KMS-11 (cell line): ENCODE measurements around the gene MTTP.

ENCODE experiments used
- H2AFZ ChIP-seq: fragments of 200-600 bp; sonication (generic); 2 replicates; pipeline ENCODE4 v1.6.1; 2016; ENCODE audit warnings: antibody characterized with exemption, mixed run types, low read depth
- H3K27ac ChIP-seq: fragments of 200-600 bp; sonication (generic); 2 replicates; pipeline ENCODE4 v1.6.1; 2016; ENCODE audit warnings: mild to moderate bottlenecking, mixed run types
- H3K27me3 ChIP-seq: fragments of 200-600 bp; sonication (generic); 2 replicates; pipeline ENCODE4 v1.6.1; 2017; ENCODE audit warnings: mild to moderate bottlenecking, low read depth, mixed run types, moderate library complexity; ENCODE audit not compliant: insufficient read depth
- H3K36me3 ChIP-seq: fragments of 200-600 bp; sonication (generic); 2 replicates; pipeline ENCODE4 v1.6.1; 2017; ENCODE audit warnings: mild to moderate bottlenecking, mixed run types; ENCODE audit not compliant: insufficient read depth
- H3K4me1 ChIP-seq: fragments of 200-600 bp; sonication (generic); 2 replicates; pipeline ENCODE4 v1.6.1; 2016; ENCODE audit warnings: mild to moderate bottlenecking, low read depth, mixed run types; ENCODE audit not compliant: poor library complexity, severe bottlenecking
- H3K4me2 ChIP-seq: fragments of 200-600 bp; sonication (generic); 2 replicates; pipeline ENCODE4 v1.7.0; 2016; ENCODE audit warnings: mild to moderate bottlenecking, mixed run types
- H3K4me3 ChIP-seq: fragments of 200-600 bp; sonication (generic); IDR thresholded peaks from 2 replicates; pipeline ENCODE4 v1.6.1; 2017; ENCODE audit warnings: low read depth, low read length, mixed read lengths; ENCODE audit not compliant: insufficient read depth
- H3K79me2 ChIP-seq: fragments of 200-600 bp; sonication (generic); 2 replicates; pipeline ENCODE4 v1.6.1; 2016; ENCODE audit warnings: low read depth, mixed run types; ENCODE audit not compliant: insufficient read depth
- H3K9ac ChIP-seq: fragments of 200-600 bp; sonication (generic); 2 replicates; pipeline ENCODE4 v1.6.1; 2016; ENCODE audit warnings: mild to moderate bottlenecking, mixed run types
- H4K20me1 ChIP-seq: fragments of 200-600 bp; sonication (generic); 2 replicates; pipeline ENCODE4 v1.6.1; 2016; ENCODE audit warnings: mild to moderate bottlenecking, mixed run types; ENCODE audit not compliant: insufficient read depth
- TF ChIP-seq, protein P1 (sequence below): fragments of 200-600 bp; sonication (generic); conservative IDR thresholded peaks from 2 replicates; pipeline ENCODE4 v1.6.1; 2017; ENCODE audit warnings: low read depth, mild to moderate bottlenecking, antibody characterized with exemption, low read length, moderate library complexity, mixed read lengths

MTTP gene

GRCh38 chr4:99658666-99659065, 84.0 kb downstream of the MTTP start:
- no peak overlapping the region for H2AFZ ChIP-seq
- TF ChIP-seq, protein P1, sequence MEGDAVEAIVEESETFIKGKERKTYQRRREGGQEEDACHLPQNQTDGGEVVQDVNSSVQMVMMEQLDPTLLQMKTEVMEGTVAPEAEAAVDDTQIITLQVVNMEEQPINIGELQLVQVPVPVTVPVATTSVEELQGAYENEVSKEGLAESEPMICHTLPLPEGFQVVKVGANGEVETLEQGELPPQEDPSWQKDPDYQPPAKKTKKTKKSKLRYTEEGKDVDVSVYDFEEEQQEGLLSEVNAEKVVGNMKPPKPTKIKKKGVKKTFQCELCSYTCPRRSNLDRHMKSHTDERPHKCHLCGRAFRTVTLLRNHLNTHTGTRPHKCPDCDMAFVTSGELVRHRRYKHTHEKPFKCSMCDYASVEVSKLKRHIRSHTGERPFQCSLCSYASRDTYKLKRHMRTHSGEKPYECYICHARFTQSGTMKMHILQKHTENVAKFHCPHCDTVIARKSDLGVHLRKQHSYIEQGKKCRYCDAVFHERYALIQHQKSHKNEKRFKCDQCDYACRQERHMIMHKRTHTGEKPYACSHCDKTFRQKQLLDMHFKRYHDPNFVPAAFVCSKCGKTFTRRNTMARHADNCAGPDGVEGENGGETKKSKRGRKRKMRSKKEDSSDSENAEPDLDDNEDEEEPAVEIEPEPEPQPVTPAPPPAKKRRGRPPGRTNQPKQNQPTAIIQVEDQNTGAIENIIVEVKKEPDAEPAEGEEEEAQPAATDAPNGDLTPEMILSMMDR, result no peak

DNA sequence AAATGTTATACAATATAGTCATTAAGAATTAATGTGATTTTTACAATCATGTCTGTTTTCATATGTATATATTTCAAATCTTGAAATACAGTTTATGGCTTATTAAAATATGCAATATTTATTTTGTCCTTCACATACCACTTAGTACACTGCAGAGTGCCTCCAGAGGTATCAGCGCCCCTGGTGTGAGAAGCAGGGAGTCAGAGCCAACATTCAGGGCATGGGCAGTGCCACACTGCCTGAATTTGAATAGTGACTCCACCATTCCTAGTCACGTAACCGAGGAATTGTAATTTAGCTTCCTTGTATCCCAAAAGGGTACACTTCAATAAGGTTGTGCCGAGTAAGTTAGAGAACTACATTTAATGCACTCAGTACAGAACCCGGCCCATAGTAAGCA, 87.3 kb downstream of the MTTP start:
- H3K4me1 ChIP-seq, result no peaks in the 10 kb centered on the region
- H3K27ac ChIP-seq, result no peak overlapping the region
- no peaks in the 10 kb centered on the region for H3K79me2 ChIP-seq
- TF ChIP-seq, protein P1, result no peak
- H3K4me3 ChIP-seq, result no peak overlapping the region
- H3K4me2 ChIP-seq, result no peak overlapping the region
- no peak overlapping the region for H2AFZ ChIP-seq
- H3K36me3 ChIP-seq, result no peaks in the 10 kb centered on the region
- H3K9ac ChIP-seq, result no peak overlapping the region
- no peaks in the 10 kb centered on the region for H4K20me1 ChIP-seq
- no peaks in the 10 kb centered on the region for H3K27me3 ChIP-seq

More at GRCh38 chr4:99658666-99659065, 84.0 kb downstream of the MTTP start:
- Histone ChIP-seq H3K4me2 (no peak overlapping the region), H3K4me1 (no peaks in the 10 kb centered on the region), H3K36me3 (no peaks in the 10 kb centered on the region), H3K9ac (no peak overlapping the region), H3K27me3 (no peaks in the 10 kb centered on the region), H3K79me2 (no peaks in the 10 kb centered on the region), H3K27ac (no peak overlapping the region), H3K4me3 (no peak overlapping the region), H4K20me1 (no peaks in the 10 kb centered on the region)

GRCh38 chr4:99664716-99665115, 90.1 kb downstream of the MTTP start:
- Histone ChIP-seq H3K9ac (no peak overlapping the region), H2AFZ (no peak overlapping the region), H4K20me1 (no peaks in the 10 kb centered on the region), H3K27me3 (no peaks in the 10 kb centered on the region), H3K79me2 (no peaks in the 10 kb centered on the region), H3K27ac (no peak overlapping the region), H3K36me3 (no peaks in the 10 kb centered on the region), H3K4me1 (no peaks in the 10 kb centered on the region), H3K4me3 (no peak overlapping the region), H3K4me2 (no peak overlapping the region)
- TF ChIP-seq, protein P1, result no peak

GRCh38 chr4:99665983-99666382, 91.4 kb downstream of the MTTP start:
- H2AFZ ChIP-seq, result no peak overlapping the region
- TF ChIP-seq, protein P1, result no peak
- H3K36me3 ChIP-seq, result no peaks in the 10 kb centered on the region
- no peak overlapping the region for H3K4me2 ChIP-seq
- H3K79me2 ChIP-seq, result no peaks in the 10 kb centered on the region
- H3K4me3 ChIP-seq, result no peak overlapping the region
- no peaks in the 10 kb centered on the region for H4K20me1 ChIP-seq
- H3K27me3 ChIP-seq, result no peaks in the 10 kb centered on the region
- H3K4me1 ChIP-seq, result no peaks in the 10 kb centered on the region
- no peak overlapping the region for H3K9ac ChIP-seq
- H3K27ac ChIP-seq, result no peak overlapping the region
